HepG2 (cell line): Measurements from ENCODE around the gene SQOR. TPM values are rescaled to one million over a fixed set of nuclear protein-coding genes. Genes with fewer than 3 reads are reported as not detected.

Experiments
- ADNP ChIP-seq: sonication (generic); formaldehyde crosslinking; IDR thresholded peaks from 2 replicates; pipeline ENCODE4 v1.4.0; 2020; ENCODE audit warnings: missing genetic modification reagents
- ATF2 ChIP-seq: sonication (generic); formaldehyde crosslinking; IDR thresholded peaks from 2 replicates; pipeline ENCODE4 v1.4.0; 2020; ENCODE audit warnings: missing genetic modification reagents
- FOXP1 ChIP-seq, 2 experiments: fragments of 450-650 bp in 1 of 2; IDR thresholded peaks; 2 replicates each; pipeline ENCODE4 v1.6.1; 2017 to 2018; ENCODE audit warnings: antibody characterized with exemption in 1 of 2
- NFIB ChIP-seq: sonication (generic); formaldehyde crosslinking; IDR thresholded peaks from 2 replicates; pipeline ENCODE4 v1.9.0; 2021; ENCODE audit warnings: missing genetic modification reagents, mild to moderate bottlenecking, borderline replicate concordance
- ONECUT2 ChIP-seq: sonication (generic); formaldehyde crosslinking; IDR thresholded peaks from 2 replicates; pipeline ENCODE4 v1.4.0; 2020; ENCODE audit warnings: missing genetic modification reagents
- RBM22 ChIP-seq: fragments of 200-400 bp; formaldehyde crosslinking; optimal IDR thresholded peaks from 2 replicates; pipeline ENCODE3; 2017; ENCODE audit warnings: mild to moderate bottlenecking, low read length, moderate library complexity
- SOX5 ChIP-seq: IDR thresholded peaks from 2 replicates; pipeline ENCODE4 v1.6.1; 2016; ENCODE audit warnings: borderline replicate concordance
- U2AF2 ChIP-seq: fragments of 200-400 bp; formaldehyde crosslinking; IDR thresholded peaks from 2 replicates; pipeline ENCODE4 v1.6.1; 2017; ENCODE audit warnings: low read depth, mild to moderate bottlenecking, low read length
- ZNF292 ChIP-seq: sonication (generic); formaldehyde crosslinking; IDR thresholded peaks from 2 replicates; pipeline ENCODE4 v1.8.1; 2022; ENCODE audit warnings: mild to moderate bottlenecking, low read depth, missing genetic modification reagents, borderline replicate concordance
- ZNF468 ChIP-seq: sonication (generic); formaldehyde crosslinking; IDR thresholded peaks from 2 replicates; pipeline ENCODE4 v1.8.0; 2022; ENCODE audit warnings: mild to moderate bottlenecking, moderate library complexity, missing genetic modification reagents
- ZNF570 ChIP-seq: sonication (generic); formaldehyde crosslinking; IDR thresholded peaks from 2 replicates; pipeline ENCODE4 v1.4.0; 2020; ENCODE audit warnings: mild to moderate bottlenecking, missing genetic modification reagents, borderline replicate concordance
- ZNF816 ChIP-seq: sonication (generic); formaldehyde crosslinking; IDR thresholded peaks from 2 replicates; pipeline ENCODE4 v1.8.0; 2022; ENCODE audit warnings: missing genetic modification reagents, mild to moderate bottlenecking, borderline replicate concordance
- ZSCAN5A ChIP-seq: sonication (generic); formaldehyde crosslinking; IDR thresholded peaks from 2 replicates; pipeline ENCODE4 v1.8.0; 2022; ENCODE audit warnings: mild to moderate bottlenecking, missing genetic modification reagents, borderline replicate concordance
- polyA plus RNA-seq, 8 experiments: library from polyadenylated mRNA; depleted of rRNA in 3 of 8; stranded (reverse) in 7 of 8; unstranded in 1 of 8; fragments of >200 nt; fragmentation: Illumina TruSeq in 4 of 8; extraction: Trizol in 4 of 8; gene quantifications; 2 replicates each; pipeline versions ENCODE4 v1.2.1 to v1.2.3, GENCODE V29; 2011 to 2016; ENCODE audit warnings: low read depth in 4 of 8, missing spikeins in 1 of 8, mixed read lengths in 1 of 8; ENCODE audit not compliant: insufficient read depth in 1 of 8
- total RNA-seq, 5 experiments: library from RNA; depleted of rRNA; stranded (reverse); fragments of >200 nt; fragmentation: Illumina TruSeq; extraction: Trizol; gene quantifications; 2 replicates each; pipeline ENCODE4 v1.2.3, GENCODE V29; 2016; ENCODE audit warnings: low read depth in 1 of 5
- TF ChIP-seq, protein P1 (sequence below), 2 experiments: IDR thresholded peaks; 2 replicates each; pipeline ENCODE4 v1.6.1; 2011 to 2012; ENCODE audit warnings: low read length in 2 of 2, borderline replicate concordance in 1 of 2, low read depth in 1 of 2, mild to moderate bottlenecking in 1 of 2, moderate library complexity in 1 of 2
- TF ChIP-seq, protein P2 (sequence below): IDR thresholded peaks from 2 replicates; pipeline ENCODE4 v1.6.1; 2016; ENCODE audit warnings: missing compliant biosample characterization, missing genetic modification reagents, borderline replicate concordance
- TF ChIP-seq, protein P3 (sequence below): sonication (generic); formaldehyde crosslinking; IDR thresholded peaks from 2 replicates; pipeline ENCODE4 v1.4.0; 2020; ENCODE audit warnings: missing genetic modification reagents; ENCODE audit errors: not compliant biosample characterization
- TF ChIP-seq, protein P4 (sequence below): sonication (generic); formaldehyde crosslinking; IDR thresholded peaks from 2 replicates; pipeline ENCODE4 v1.4.0; 2020; ENCODE audit warnings: missing genetic modification reagents, borderline replicate concordance

Gene SQOR
- total and polyA plus RNA-seq, 2 of the 13 experiments (the other 11 are each of a cell fraction or from before 2014, with no cell fraction given) = 19.3 to 19.4 TPM

GRCh38 chr15:45587095-45587862, 47.5 kb upstream of the SQOR start, which contains the start of gene BLOC1S6 (continued):
- peak; percentile 71; the same call in 1 of the 2 replicates for TF ChIP-seq ATF2 (CRISPR knock-in tag)
- TF ChIP-seq ZNF816 (CRISPR knock-in tag) = peak; percentile 49; the same call in 1 of the 2 replicates
- peak; percentile 47 for TF ChIP-seq SOX5 (CRISPR knock-in tag)
- TF ChIP-seq RBM22 = no peak
- 0 out of 2 replicates have a peak, but pooled peaks have one; percentile 53 for TF ChIP-seq ZNF570 (CRISPR knock-in tag)
- TF ChIP-seq, protein P1, sequence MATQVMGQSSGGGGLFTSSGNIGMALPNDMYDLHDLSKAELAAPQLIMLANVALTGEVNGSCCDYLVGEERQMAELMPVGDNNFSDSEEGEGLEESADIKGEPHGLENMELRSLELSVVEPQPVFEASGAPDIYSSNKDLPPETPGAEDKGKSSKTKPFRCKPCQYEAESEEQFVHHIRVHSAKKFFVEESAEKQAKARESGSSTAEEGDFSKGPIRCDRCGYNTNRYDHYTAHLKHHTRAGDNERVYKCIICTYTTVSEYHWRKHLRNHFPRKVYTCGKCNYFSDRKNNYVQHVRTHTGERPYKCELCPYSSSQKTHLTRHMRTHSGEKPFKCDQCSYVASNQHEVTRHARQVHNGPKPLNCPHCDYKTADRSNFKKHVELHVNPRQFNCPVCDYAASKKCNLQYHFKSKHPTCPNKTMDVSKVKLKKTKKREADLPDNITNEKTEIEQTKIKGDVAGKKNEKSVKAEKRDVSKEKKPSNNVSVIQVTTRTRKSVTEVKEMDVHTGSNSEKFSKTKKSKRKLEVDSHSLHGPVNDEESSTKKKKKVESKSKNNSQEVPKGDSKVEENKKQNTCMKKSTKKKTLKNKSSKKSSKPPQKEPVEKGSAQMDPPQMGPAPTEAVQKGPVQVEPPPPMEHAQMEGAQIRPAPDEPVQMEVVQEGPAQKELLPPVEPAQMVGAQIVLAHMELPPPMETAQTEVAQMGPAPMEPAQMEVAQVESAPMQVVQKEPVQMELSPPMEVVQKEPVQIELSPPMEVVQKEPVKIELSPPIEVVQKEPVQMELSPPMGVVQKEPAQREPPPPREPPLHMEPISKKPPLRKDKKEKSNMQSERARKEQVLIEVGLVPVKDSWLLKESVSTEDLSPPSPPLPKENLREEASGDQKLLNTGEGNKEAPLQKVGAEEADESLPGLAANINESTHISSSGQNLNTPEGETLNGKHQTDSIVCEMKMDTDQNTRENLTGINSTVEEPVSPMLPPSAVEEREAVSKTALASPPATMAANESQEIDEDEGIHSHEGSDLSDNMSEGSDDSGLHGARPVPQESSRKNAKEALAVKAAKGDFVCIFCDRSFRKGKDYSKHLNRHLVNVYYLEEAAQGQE (IDR thresholded peaks at IDR 0.05; ENCODE audit: borderline replicate concordance in 1 of 2, low read depth in 1 of 2, low read length in 2 of 2) = no peak; a peak in 1 of 4 replicates
- TF ChIP-seq U2AF2 = no peak
- TF ChIP-seq FOXP1 (IDR thresholded peaks at IDR 0.05) = no peak
- TF ChIP-seq FOXP1 (CRISPR knock-in tag; IDR thresholded peaks at IDR 0.05) = 0 out of 2 replicates have a peak, but pooled peaks have one; percentile 26
- TF ChIP-seq ZSCAN5A = peak; percentile 96
- TF ChIP-seq, protein P2, sequence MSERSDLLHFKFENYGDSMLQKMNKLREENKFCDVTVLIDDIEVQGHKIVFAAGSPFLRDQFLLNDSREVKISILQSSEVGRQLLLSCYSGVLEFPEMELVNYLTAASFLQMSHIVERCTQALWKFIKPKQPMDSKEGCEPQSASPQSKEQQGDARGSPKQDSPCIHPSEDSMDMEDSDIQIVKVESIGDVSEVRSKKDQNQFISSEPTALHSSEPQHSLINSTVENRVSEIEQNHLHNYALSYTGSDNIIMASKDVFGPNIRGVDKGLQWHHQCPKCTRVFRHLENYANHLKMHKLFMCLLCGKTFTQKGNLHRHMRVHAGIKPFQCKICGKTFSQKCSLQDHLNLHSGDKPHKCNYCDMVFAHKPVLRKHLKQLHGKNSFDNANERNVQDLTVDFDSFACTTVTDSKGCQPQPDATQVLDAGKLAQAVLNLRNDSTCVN (CRISPR knock-in tag) = no peak; the same call in 1 of the 2 replicates
- no peak for TF ChIP-seq ZNF468
- TF ChIP-seq, protein P3, sequence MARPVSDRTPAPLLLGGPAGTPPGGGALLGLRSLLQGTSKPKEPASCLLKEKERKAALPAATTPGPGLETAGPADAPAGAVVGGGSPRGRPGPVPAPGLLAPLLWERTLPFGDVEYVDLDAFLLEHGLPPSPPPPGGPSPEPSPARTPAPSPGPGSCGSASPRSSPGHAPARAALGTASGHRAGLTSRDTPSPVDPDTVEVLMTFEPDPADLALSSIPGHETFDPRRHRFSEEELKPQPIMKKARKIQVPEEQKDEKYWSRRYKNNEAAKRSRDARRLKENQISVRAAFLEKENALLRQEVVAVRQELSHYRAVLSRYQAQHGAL (CRISPR knock-in tag) = peak; percentile 83
- TF ChIP-seq ONECUT2 (CRISPR knock-in tag) = no peak
- TF ChIP-seq ZNF292 (CRISPR knock-in tag) = peak; percentile 74
- TF ChIP-seq, protein P4, sequence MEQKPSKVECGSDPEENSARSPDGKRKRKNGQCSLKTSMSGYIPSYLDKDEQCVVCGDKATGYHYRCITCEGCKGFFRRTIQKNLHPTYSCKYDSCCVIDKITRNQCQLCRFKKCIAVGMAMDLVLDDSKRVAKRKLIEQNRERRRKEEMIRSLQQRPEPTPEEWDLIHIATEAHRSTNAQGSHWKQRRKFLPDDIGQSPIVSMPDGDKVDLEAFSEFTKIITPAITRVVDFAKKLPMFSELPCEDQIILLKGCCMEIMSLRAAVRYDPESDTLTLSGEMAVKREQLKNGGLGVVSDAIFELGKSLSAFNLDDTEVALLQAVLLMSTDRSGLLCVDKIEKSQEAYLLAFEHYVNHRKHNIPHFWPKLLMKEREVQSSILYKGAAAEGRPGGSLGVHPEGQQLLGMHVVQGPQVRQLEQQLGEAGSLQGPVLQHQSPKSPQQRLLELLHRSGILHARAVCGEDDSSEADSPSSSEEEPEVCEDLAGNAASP = 0 out of 2 replicates have a peak, but pooled peaks have one; percentile 2
- no peak for TF ChIP-seq ADNP
- TF ChIP-seq NFIB = no peak
